ENCODE data around the gene CDO1. TPM values are rescaled to one million over a fixed set of nuclear protein-coding genes. Genes with fewer than 3 reads are reported as not detected.
"Not testable (repeated sequence)": the region's sequence is repeated elsewhere in the genome, so short reads cannot be mapped to it uniquely, and the experiment has no call there.

CDO1 gene
- total RNA-seq, 1 donor from 2014 or later = 13.1 TPM

DNA sequence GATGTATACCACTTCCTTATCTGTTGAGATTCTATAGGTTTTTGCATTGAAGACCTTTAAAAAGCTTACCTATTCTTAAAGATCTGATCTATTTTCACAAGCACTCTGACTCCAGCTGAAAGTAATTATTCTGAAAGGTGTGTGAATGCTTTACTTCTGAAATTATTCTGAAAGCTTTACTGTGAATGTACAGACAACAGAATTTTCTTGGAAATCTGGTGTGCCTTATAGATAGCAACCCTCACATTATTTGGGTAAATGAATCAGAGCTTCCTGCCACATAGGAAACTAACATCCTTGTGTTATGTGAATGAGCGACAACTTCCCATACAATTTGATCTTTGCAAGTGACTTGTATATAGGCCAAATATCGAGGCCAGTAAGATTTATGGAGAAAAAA, 6.5 kb downstream of the CDO1 start:
- TF ChIP-seq, protein P1, sequence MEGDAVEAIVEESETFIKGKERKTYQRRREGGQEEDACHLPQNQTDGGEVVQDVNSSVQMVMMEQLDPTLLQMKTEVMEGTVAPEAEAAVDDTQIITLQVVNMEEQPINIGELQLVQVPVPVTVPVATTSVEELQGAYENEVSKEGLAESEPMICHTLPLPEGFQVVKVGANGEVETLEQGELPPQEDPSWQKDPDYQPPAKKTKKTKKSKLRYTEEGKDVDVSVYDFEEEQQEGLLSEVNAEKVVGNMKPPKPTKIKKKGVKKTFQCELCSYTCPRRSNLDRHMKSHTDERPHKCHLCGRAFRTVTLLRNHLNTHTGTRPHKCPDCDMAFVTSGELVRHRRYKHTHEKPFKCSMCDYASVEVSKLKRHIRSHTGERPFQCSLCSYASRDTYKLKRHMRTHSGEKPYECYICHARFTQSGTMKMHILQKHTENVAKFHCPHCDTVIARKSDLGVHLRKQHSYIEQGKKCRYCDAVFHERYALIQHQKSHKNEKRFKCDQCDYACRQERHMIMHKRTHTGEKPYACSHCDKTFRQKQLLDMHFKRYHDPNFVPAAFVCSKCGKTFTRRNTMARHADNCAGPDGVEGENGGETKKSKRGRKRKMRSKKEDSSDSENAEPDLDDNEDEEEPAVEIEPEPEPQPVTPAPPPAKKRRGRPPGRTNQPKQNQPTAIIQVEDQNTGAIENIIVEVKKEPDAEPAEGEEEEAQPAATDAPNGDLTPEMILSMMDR (IDR thresholded peaks at IDR 0.05; ENCODE audit: unreplicated experiment) = no peak
- Mint-ChIP-seq H3K9me3 (no peaks in the 10 kb centered on the region), H3K4me1 (peaks cover 47% of the 10 kb centered on the region), H3K4me3 (no peak overlapping the region), H3K27ac (no peak overlapping the region), H3K36me3 (peaks cover 7% of the 10 kb centered on the region), H3K27me3 (ENCODE audit: low read depth) (peaks cover 15% of the 10 kb centered on the region)
- DNase-seq (ENCODE audit: low spot score in 2 of 2, unreplicated experiment in 2 of 2) = no peak

DNA sequence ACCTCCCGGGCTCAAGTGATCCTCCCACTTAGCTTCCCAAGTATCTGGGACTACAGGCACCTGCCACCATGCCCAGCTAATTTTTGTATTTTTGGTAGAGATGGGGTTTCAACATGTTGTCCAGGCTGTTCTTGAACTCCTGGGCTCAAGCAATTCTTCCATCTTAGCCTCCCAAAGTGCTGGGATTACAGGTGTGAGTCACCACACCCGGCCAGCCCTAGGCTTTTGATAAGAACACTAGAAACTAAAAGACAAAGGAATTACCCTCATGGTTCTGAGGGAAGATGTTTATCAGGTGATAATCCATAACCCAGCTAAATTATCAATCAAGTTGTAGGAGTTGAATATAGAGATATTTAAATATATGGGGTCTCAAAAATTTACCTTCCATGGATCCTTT, 8.4 kb downstream of the CDO1 start:
- not testable (repeated sequence) for H3K4me3 Mint-ChIP-seq; H3K36me3 Mint-ChIP-seq; H3K27me3 Mint-ChIP-seq (ENCODE audit: low read depth); H3K9me3 Mint-ChIP-seq; DNase-seq (ENCODE audit: low spot score in 2 of 2, unreplicated experiment in 2 of 2); H3K27ac Mint-ChIP-seq
- peaks cover 33% of the 10 kb centered on the region for H3K4me1 Mint-ChIP-seq

DNA sequence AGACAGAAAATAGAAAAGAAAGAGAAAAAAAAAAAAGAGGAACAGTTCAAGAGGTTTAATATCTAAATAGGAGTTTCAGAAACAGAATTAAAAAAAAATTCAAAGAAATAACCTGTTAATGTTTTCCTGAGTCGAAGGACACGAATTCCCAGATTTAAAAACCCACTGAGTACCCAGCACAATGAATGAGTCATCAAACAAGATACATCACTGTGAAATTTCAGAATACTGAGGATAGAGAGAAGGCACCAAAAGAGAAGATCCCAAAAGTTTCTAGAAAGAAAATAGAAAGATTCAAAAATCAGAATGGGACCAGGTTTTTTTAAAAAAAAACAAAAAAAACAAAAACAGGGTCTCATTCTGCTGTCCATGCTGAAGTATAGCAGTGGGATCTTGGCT, 8.8 kb downstream of the CDO1 start:
- TF ChIP-seq, protein P1 (IDR thresholded peaks at IDR 0.05; ENCODE audit: unreplicated experiment) = no peak
- Mint-ChIP-seq H3K4me1 (peaks cover 32% of the 10 kb centered on the region), H3K9me3 (no peaks in the 10 kb centered on the region), H3K27me3 (ENCODE audit: low read depth) (no peaks in the 10 kb centered on the region), H3K36me3 (peaks cover 9% of the 10 kb centered on the region), H3K4me3 (no peak overlapping the region), H3K27ac (peak overlapping the region; percentile 93)
- no peak for DNase-seq (ENCODE audit: low spot score in 2 of 2, unreplicated experiment in 2 of 2)

DNA sequence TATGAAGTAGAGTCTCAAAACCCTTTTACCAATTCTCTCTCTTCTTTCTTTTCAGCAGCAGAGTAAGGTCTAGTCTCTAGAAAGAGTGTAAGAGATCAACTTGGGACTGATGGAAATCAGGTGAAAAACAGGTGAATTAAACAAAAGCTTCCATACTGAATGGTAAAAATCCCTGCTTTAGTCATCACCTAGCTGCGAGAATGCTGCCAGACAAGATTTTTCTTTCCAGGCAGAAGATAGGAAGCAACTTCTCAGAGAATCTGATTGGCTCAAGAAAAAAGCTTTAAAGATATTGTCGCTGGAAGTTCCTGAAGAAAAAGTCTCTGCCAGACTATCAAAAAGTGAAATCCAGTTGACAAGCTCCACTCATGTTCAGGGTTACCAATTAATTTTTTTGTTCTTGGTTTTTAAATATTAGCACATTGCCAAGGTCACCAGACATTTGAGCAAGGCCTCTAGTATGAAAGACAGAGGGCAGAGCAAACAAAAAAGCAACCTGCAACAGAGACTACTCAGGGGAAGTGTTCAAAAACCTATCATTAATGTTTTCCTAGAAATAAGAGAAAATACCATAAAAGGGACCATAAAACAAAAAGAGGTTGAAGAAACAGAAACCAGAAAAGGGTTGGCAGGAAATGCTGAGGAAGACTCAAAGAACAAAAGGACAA, 9.3 kb downstream of the CDO1 start:
- H3K4me3 Mint-ChIP-seq = no peak overlapping the region
- TF ChIP-seq, protein P1 (IDR thresholded peaks at IDR 0.05; ENCODE audit: unreplicated experiment) = no peak
- no peaks in the 10 kb centered on the region for H3K27me3 Mint-ChIP-seq (ENCODE audit: low read depth)
- peaks cover 32% of the 10 kb centered on the region for H3K4me1 Mint-ChIP-seq
- no peak for DNase-seq (ENCODE audit: low spot score in 2 of 2, unreplicated experiment in 2 of 2)
- H3K36me3 Mint-ChIP-seq = peaks cover 9% of the 10 kb centered on the region
- peak overlapping the region; percentile 93 for H3K27ac Mint-ChIP-seq
- H3K9me3 Mint-ChIP-seq = no peaks in the 10 kb centered on the region

DNA sequence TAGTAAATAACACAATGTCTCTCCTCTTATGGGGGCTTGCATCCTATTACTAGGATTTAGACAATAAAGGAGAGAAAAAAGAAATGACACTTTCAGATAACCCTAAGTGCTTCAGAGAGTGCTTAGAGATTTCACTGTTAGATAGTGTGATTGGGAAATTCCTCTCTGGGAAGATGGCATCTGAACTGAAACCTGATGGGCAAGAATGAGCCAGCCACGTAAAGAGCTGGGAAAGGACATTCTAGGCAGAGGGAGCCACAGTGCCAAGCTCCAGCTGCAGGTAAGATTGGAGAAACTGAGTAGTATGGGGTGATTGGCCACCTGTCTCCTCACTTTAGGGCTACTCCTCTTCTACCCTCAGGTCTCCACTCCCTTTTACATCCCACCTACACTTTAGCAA, 14.5 kb downstream of the CDO1 start:
- no peak for DNase-seq (ENCODE audit: low spot score in 2 of 2, unreplicated experiment in 2 of 2)
- Mint-ChIP-seq H3K27me3 (ENCODE audit: low read depth) (no peaks in the 10 kb centered on the region), H3K36me3 (peaks cover 4% of the 10 kb centered on the region), H3K27ac (no peak overlapping the region), H3K4me3 (no peak overlapping the region), H3K4me1 (peaks cover 14% of the 10 kb centered on the region), H3K9me3 (no peaks in the 10 kb centered on the region)
- TF ChIP-seq, protein P1 (IDR thresholded peaks at IDR 0.05; ENCODE audit: unreplicated experiment) = no peak

DNA sequence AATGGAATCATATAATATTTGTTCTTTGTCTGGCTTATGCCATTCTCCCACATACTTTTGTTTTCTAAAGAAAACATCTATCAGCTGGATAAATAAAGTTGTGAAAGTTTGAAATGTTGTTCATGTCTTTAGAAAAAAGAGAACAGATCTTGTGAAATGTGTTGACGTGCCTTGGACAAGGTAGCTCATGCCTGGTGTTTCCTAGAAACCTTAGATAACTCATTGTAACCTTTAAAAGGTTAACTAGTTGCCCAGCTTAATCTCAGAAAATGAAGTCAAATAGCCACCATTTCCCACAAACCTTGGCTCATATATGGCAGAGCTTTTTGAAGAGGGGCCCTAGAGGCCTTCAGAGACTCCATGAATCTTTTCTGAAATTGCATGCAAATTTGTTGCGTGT, 15.3 kb downstream of the CDO1 start:
- H3K27me3 Mint-ChIP-seq (ENCODE audit: low read depth) = no peaks in the 10 kb centered on the region
- no peak overlapping the region for H3K27ac Mint-ChIP-seq
- peaks cover 4% of the 10 kb centered on the region for H3K36me3 Mint-ChIP-seq
- peaks cover 6% of the 10 kb centered on the region for H3K4me1 Mint-ChIP-seq
- TF ChIP-seq, protein P1 (IDR thresholded peaks at IDR 0.05; ENCODE audit: unreplicated experiment) = no peak
- H3K9me3 Mint-ChIP-seq = no peaks in the 10 kb centered on the region
- no peak overlapping the region for H3K4me3 Mint-ChIP-seq
- DNase-seq (ENCODE audit: low spot score in 2 of 2, unreplicated experiment in 2 of 2) = no peak
